Measurements from ENCODE around the gene BICD1.

GRCh38 chr12:32201976-32202375 lies 95.3 kb downstream of the BICD1 start:
- TF ChIP-seq CTCF (conservative IDR thresholded peaks at IDR 0.05 in 1 of 2, IDR thresholded peaks at IDR 0.05 in 1 of 2; ENCODE audit: low read depth in 1 of 2, low read length in 2 of 2) (no peak), EZH2 (IDR thresholded peaks at IDR 0.05; ENCODE audit: low read length, missing control alignments) (no peak)
